Measurements from ENCODE around the gene MOB1A. TPM values are rescaled to one million over a fixed set of nuclear protein-coding genes. Genes with fewer than 3 reads are reported as not detected.

MOB1A gene
- total RNA-seq, 1 experiment from 2014 or later = 95.1 TPM

DNA sequence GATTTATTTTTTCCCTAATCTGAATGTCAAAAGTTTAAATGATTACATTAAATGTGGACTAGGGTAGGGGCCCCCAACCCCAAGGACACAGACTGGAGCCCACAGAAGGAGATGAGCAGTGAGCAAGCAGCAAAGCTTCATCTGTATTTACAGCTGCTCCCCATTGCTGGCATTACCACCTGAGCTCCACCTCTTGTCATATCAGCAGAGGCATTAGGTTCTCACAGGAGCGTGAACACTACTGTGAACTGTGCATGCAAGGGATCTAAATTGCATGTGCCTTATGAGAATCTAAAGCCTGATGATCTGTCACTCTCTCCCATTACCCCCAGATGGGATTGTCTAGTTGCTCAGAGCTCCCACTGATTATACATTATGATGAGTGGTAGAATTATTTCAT is 3.8 kb downstream of the MOB1A start:
- H4K5ac ChIP-seq (ENCODE audit: insufficient read length, low read depth, low read length) = no peak overlapping the region
- no peak overlapping the region for H3K4me3 Mint-ChIP-seq
- H3K4me1 Mint-ChIP-seq = peaks cover 6 to 7% of the 10 kb centered on the region in 2 experiments
- no peak overlapping the region for H3T11ph ChIP-seq (ENCODE audit: low read length)
- H3K27ac ChIP-seq (ENCODE audit: insufficient read length, low read depth, low read length) = no peak overlapping the region
- no peak overlapping the region for H2BK15ac ChIP-seq (ENCODE audit: low read depth, low read length)
- no peak overlapping the region for H3K56ac ChIP-seq (ENCODE audit: insufficient read length, low read depth, low read length)
- H4K8ac ChIP-seq (replicated peaks; ENCODE audit: insufficient read length, low read depth, low read length) = no peak overlapping the region
- TF ChIP-seq, protein P1, sequence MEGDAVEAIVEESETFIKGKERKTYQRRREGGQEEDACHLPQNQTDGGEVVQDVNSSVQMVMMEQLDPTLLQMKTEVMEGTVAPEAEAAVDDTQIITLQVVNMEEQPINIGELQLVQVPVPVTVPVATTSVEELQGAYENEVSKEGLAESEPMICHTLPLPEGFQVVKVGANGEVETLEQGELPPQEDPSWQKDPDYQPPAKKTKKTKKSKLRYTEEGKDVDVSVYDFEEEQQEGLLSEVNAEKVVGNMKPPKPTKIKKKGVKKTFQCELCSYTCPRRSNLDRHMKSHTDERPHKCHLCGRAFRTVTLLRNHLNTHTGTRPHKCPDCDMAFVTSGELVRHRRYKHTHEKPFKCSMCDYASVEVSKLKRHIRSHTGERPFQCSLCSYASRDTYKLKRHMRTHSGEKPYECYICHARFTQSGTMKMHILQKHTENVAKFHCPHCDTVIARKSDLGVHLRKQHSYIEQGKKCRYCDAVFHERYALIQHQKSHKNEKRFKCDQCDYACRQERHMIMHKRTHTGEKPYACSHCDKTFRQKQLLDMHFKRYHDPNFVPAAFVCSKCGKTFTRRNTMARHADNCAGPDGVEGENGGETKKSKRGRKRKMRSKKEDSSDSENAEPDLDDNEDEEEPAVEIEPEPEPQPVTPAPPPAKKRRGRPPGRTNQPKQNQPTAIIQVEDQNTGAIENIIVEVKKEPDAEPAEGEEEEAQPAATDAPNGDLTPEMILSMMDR (conservative IDR thresholded peaks at IDR 0.05) = no peak
- H2BK5ac ChIP-seq (ENCODE audit: insufficient read length, low read length) = no peak overlapping the region
- H3K27ac Mint-ChIP-seq = no peak overlapping the region
- H4K20me1 ChIP-seq (ENCODE audit: control insufficient read depth, insufficient read depth, insufficient read length) = no peaks in the 10 kb centered on the region
- no peaks in the 10 kb centered on the region for H3K27me3 ChIP-seq (ENCODE audit: insufficient read depth, low read length)
- no peak overlapping the region for H3K14ac ChIP-seq (ENCODE audit: insufficient read depth, low read length)
- no peaks in the 10 kb centered on the region for H3K27me3 Mint-ChIP-seq (ENCODE audit: low read depth)
- H3K18ac ChIP-seq (ENCODE audit: insufficient read length, low read depth, low read length) = no peak overlapping the region
- no peaks in the 10 kb centered on the region for H3K9me3 ChIP-seq (ENCODE audit: control insufficient read depth, low read depth, low read length)
- H3K9ac ChIP-seq (ENCODE audit: extremely low read depth, insufficient read length, low read length) = no peak overlapping the region
- H2AK5ac ChIP-seq (ENCODE audit: insufficient read length, low read length) = no peak overlapping the region
- H3K9me3 Mint-ChIP-seq = peaks cover 4% of the 10 kb centered on the region in 2 experiments; a peak in 3 of 5 replicates
- H3K4me2 ChIP-seq (ENCODE audit: insufficient read depth, insufficient read length, low read length) = no peak overlapping the region
- H3K23ac ChIP-seq (ENCODE audit: insufficient read length, low read depth, low read length) = no peak overlapping the region
- H3K79me2 ChIP-seq (ENCODE audit: insufficient read depth, low read length) = peaks cover 16% of the 10 kb centered on the region; the same call in 1 of the 2 replicates
- peaks cover 39 to 61% (median 40%) of the 10 kb centered on the region in 3 experiments for H3K36me3 Mint-ChIP-seq (ENCODE audit: insufficient read depth in 1 of 3, low read depth in 3 of 3)
- H2BK12ac ChIP-seq (ENCODE audit: insufficient read length, low read depth, low read length) = no peak overlapping the region
- H3K23me2 ChIP-seq (ENCODE audit: insufficient read length, low read depth, low read length, poor library complexity, severe bottlenecking) = no peaks in the 10 kb centered on the region
- H2BK20ac ChIP-seq (ENCODE audit: low read depth, low read length, poor library complexity, severe bottlenecking) = no peak overlapping the region
- no CpG with 5 or more reads among the region's 1 CpG for WGBS (ENCODE audit: extremely low coverage, insufficient read length, low lambda C conversion rate)
- peaks cover 7% of the 10 kb centered on the region for H3K79me1 ChIP-seq (ENCODE audit: insufficient read depth, low read depth, low read length, poor library complexity, severe bottlenecking)
- no peak overlapping the region for H2AFZ ChIP-seq (ENCODE audit: low read length)
- no peaks in the 10 kb centered on the region for H3K4me1 ChIP-seq (ENCODE audit: insufficient read depth, low read length)
- no peak overlapping the region for H4K91ac ChIP-seq (ENCODE audit: insufficient read length, low read depth, low read length)
- H2BK120ac ChIP-seq (ENCODE audit: low read depth, low read length, poor library complexity, severe bottlenecking) = no peak overlapping the region
- no peak for DNase-seq
- H3K4ac ChIP-seq (ENCODE audit: low read depth, low read length) = no peak overlapping the region

Measured in H9 (cell line).